ENCODE data around the gene NPPB.

Gene NPPB

GRCh38 chr1:11831945-11832725 is 26.6 kb downstream of the NPPB start:
- DNase-seq = no peak

- DNase-seq = no peak
Measured at GRCh38 chr1:11828511-11828910, 30.2 kb downstream of the NPPB start.

GRCh38 chr1:11826946-11827345 is 31.8 kb downstream of the NPPB start:
- DNase-seq = no peak

GRCh38 chr1:11825131-11825530 is 33.6 kb downstream of the NPPB start:
- DNase-seq = no peak

- no peak for DNase-seq
Measured at GRCh38 chr1:11823366-11824137, 35.2 kb downstream of the NPPB start.

GRCh38 chr1:11822091-11822490 is 36.7 kb downstream of the NPPB start:
- no peak for DNase-seq

- DNase-seq = no peak
Measured at GRCh38 chr1:11817192-11817591, 41.6 kb downstream of the NPPB start.

- DNase-seq = no peak
Measured at GRCh38 chr1:11813021-11813420, 45.7 kb downstream of the NPPB start.
